Left renal pelvis (tissue), 4 donors: Measurements from ENCODE around the gene RRBP1. TPM values are rescaled to one million over a fixed set of nuclear protein-coding genes. Genes with fewer than 3 reads are reported as not detected.

Experiments
- DNase-seq, 4 donors: peaks; one replicate each; pipeline ENCODE4 v3.0.0-alpha.2; 2013; ENCODE audit warnings: low read depth in 4 of 4, low spot score in 3 of 4
- polyA plus RNA-seq, 4 donors: library from polyadenylated mRNA; unstranded; fragments of 120-200 nt; gene quantifications; one replicate each; pipeline ENCODE4 v1.2.1, GENCODE V29; 2013; ENCODE audit not compliant: insufficient read length in 4 of 4

RRBP1 gene
- polyA plus RNA-seq, 4 donors = 116 to 208 (median 134) TPM

- no peak for DNase-seq
Measured at GRCh38 chr20:17638835-17639407, 43.1 kb downstream of the RRBP1 start.

- no peak for DNase-seq
Measured at GRCh38 chr20:17637985-17638640, 43.9 kb downstream of the RRBP1 start.

- no peak for DNase-seq
Measured at GRCh38 chr20:17637413-17637780, 44.6 kb downstream of the RRBP1 start.

- no peak for DNase-seq
Measured at GRCh38 chr20:17636523-17637412, 45.3 kb downstream of the RRBP1 start.

GRCh38 chr20:17635332-17636244, 46.5 kb downstream of the RRBP1 start:
- no peak for DNase-seq

GRCh38 chr20:17634661-17635331, 47.2 kb downstream of the RRBP1 start:
- no peak for DNase-seq

- DNase-seq = no peak
Measured at GRCh38 chr20:17633850-17634500, 48.1 kb downstream of the RRBP1 start.

GRCh38 chr20:17633221-17633849, 48.7 kb downstream of the RRBP1 start:
- no peak for DNase-seq

- no peak for DNase-seq
Measured at GRCh38 chr20:17631576-17632319, 50.3 kb downstream of the RRBP1 start.

- no peak for DNase-seq
Measured at GRCh38 chr20:17630806-17631195, 51.2 kb downstream of the RRBP1 start.

GRCh38 chr20:17630151-17630805, 51.8 kb downstream of the RRBP1 start:
- no peak for DNase-seq

- no peak for DNase-seq
Measured at GRCh38 chr20:17629678-17630089, 52.4 kb downstream of the RRBP1 start.

GRCh38 chr20:17629025-17629424, 53.0 kb downstream of the RRBP1 start:
- no peak for DNase-seq

GRCh38 chr20:17628101-17628841, 53.8 kb downstream of the RRBP1 start:
- no peak for DNase-seq

GRCh38 chr20:17627101-17627955, 54.7 kb downstream of the RRBP1 start:
- DNase-seq = no peak
